ENCODE measurements around the gene MISP3.

MISP3 gene

GRCh38 chr19:14119146-14119545 is 46.6 kb downstream of the MISP3 start:
- H3K4me3 ChIP-seq (ENCODE audit: low read depth, low read length) = no peak overlapping the region; the same call in 1 of the 2 replicates
- no peak for TF ChIP-seq CTCF (IDR thresholded peaks at IDR 0.05; ENCODE audit: low read depth, low read length)

GRCh38 chr19:14119644-14120496 is 47.3 kb downstream of the MISP3 start:
- H3K4me3 ChIP-seq (ENCODE audit: low read depth, low read length) = no peak overlapping the region
- no peak for TF ChIP-seq CTCF (IDR thresholded peaks at IDR 0.05; ENCODE audit: low read depth, low read length)

GRCh38 chr19:14120497-14120780 is 47.9 kb downstream of the MISP3 start:
- TF ChIP-seq CTCF (IDR thresholded peaks at IDR 0.05; ENCODE audit: low read depth, low read length) = no peak
- H3K4me3 ChIP-seq (ENCODE audit: low read depth, low read length) = no peak overlapping the region

DNA sequence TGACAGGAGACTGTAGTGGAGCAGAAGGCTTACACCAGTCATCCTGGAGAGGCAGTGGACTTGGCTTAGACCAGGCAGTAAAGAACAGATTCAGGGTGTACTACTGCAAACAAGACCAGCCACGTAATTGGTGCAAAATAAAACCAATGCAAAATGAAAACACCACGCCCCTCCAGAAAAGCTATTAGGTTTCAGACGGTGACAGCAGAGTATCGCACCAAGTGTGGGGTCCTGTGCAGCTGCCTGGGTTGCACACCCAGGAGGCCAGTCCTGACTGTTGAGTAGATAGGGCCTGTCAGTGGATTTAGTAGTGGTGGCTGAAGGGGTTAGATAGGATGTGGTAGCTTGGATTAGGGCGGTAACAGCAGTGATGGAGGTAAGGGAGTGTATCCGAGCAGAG is 50.3 kb downstream of the MISP3 start:
- TF ChIP-seq CTCF (IDR thresholded peaks at IDR 0.05; ENCODE audit: low read depth, low read length) = no peak
- no peak overlapping the region for H3K4me3 ChIP-seq (ENCODE audit: low read depth, low read length)
